Measurements from ENCODE around the gene HSD3B7.
"Not testable (repeated sequence)": the region's sequence is repeated elsewhere in the genome, so short reads cannot be mapped to it uniquely, and the experiment has no call there.

Gene HSD3B7

GRCh38 chr16:31010585-31011325 is 25.7 kb downstream of the HSD3B7 start, which contains the start of gene STX1B:
STX1B (minus strand) TSS chr16:31010638; CDS start chr16:31010396, 242 bp downstream.
- H3K27ac ChIP-seq (ENCODE audit: low read length) = no peak within 1 kb of the TSS
- peaks cover 3% of the 10 kb centered on the region for H3K4me1 ChIP-seq (ENCODE audit: control insufficient read depth, insufficient read depth, low read length)
- no peak within 1 kb of the TSS for H3K9ac ChIP-seq (ENCODE audit: low read length in 2 of 2)
- H3K27me3 ChIP-seq (ENCODE audit: control insufficient read depth in 1 of 2, insufficient read depth in 2 of 2, low read length in 2 of 2) = peaks cover 32 to 37% of the 10 kb centered on the region in 2 donors
- H3K36me3 ChIP-seq (ENCODE audit: control insufficient read depth in 2 of 2, insufficient read depth in 2 of 2, low read length in 2 of 2) = no peaks in the 10 kb centered on the region
- no peaks in the 10 kb centered on the region for H3K9me3 ChIP-seq (ENCODE audit: control insufficient read depth in 2 of 2, low read length in 2 of 2)
- no peak within 1 kb of the TSS for H3K4me3 ChIP-seq (ENCODE audit: low read length in 2 of 2)

- not testable (repeated sequence) for H3K36me3 ChIP-seq (ENCODE audit: control insufficient read depth in 2 of 2, insufficient read depth in 2 of 2, low read length in 2 of 2); H3K4me1 ChIP-seq (ENCODE audit: control insufficient read depth, insufficient read depth, low read length); H3K9ac ChIP-seq (ENCODE audit: low read length in 2 of 2); H3K27ac ChIP-seq (ENCODE audit: low read length); H3K4me3 ChIP-seq (ENCODE audit: low read length in 2 of 2); H3K9me3 ChIP-seq (ENCODE audit: control insufficient read depth in 2 of 2, low read length in 2 of 2)
- H3K27me3 ChIP-seq (ENCODE audit: control insufficient read depth in 1 of 2, insufficient read depth in 2 of 2, low read length in 2 of 2) = peaks cover 34 to 38% of the 10 kb centered on the region in 2 donors
Measured at GRCh38 chr16:31011815-31012214, 26.8 kb downstream of the HSD3B7 start.

GRCh38 chr16:31013292-31013691 is 28.3 kb downstream of the HSD3B7 start:
- H3K9ac ChIP-seq (ENCODE audit: low read length in 2 of 2); H3K27ac ChIP-seq (ENCODE audit: low read length); H3K9me3 ChIP-seq (ENCODE audit: control insufficient read depth in 2 of 2, low read length in 2 of 2); H3K4me1 ChIP-seq (ENCODE audit: control insufficient read depth, insufficient read depth, low read length); H3K4me3 ChIP-seq (ENCODE audit: low read length in 2 of 2); H3K36me3 ChIP-seq (ENCODE audit: control insufficient read depth in 2 of 2, insufficient read depth in 2 of 2, low read length in 2 of 2): not testable (repeated sequence)
- H3K27me3 ChIP-seq (ENCODE audit: control insufficient read depth in 1 of 2, insufficient read depth in 2 of 2, low read length in 2 of 2) = peaks cover 32% of the 10 kb centered on the region in 2 donors

- no peaks in the 10 kb centered on the region for H3K36me3 ChIP-seq (ENCODE audit: control insufficient read depth in 2 of 2, insufficient read depth in 2 of 2, low read length in 2 of 2)
- no peak overlapping the region for H3K27ac ChIP-seq (ENCODE audit: low read length)
- H3K9ac ChIP-seq (ENCODE audit: low read length in 2 of 2) = no peak overlapping the region
- no peaks in the 10 kb centered on the region for H3K9me3 ChIP-seq (ENCODE audit: control insufficient read depth in 2 of 2, low read length in 2 of 2)
- peaks cover 15 to 19% of the 10 kb centered on the region in 2 donors for H3K27me3 ChIP-seq (ENCODE audit: control insufficient read depth in 1 of 2, insufficient read depth in 2 of 2, low read length in 2 of 2)
- no peak overlapping the region for H3K4me3 ChIP-seq (ENCODE audit: low read length in 2 of 2)
- H3K4me1 ChIP-seq (ENCODE audit: control insufficient read depth, insufficient read depth, low read length) = peaks cover under 1% of the 10 kb centered on the region
Measured at GRCh38 chr16:31016018-31016417, 31.0 kb downstream of the HSD3B7 start.

- not testable (repeated sequence) for H3K27ac ChIP-seq (ENCODE audit: low read length); H3K9me3 ChIP-seq (ENCODE audit: control insufficient read depth in 2 of 2, low read length in 2 of 2); H3K4me1 ChIP-seq (ENCODE audit: control insufficient read depth, insufficient read depth, low read length); H3K36me3 ChIP-seq (ENCODE audit: control insufficient read depth in 2 of 2, insufficient read depth in 2 of 2, low read length in 2 of 2); H3K9ac ChIP-seq (ENCODE audit: low read length in 2 of 2); H3K27me3 ChIP-seq (ENCODE audit: control insufficient read depth in 1 of 2, insufficient read depth in 2 of 2, low read length in 2 of 2); H3K4me3 ChIP-seq (ENCODE audit: low read length in 2 of 2)
Measured at GRCh38 chr16:31017756-31018155, 32.7 kb downstream of the HSD3B7 start.

- Histone ChIP-seq H3K4me3 (ENCODE audit: low read length in 2 of 2) (no peak overlapping the region), H3K9ac (ENCODE audit: low read length in 2 of 2) (no peak overlapping the region), H3K36me3 (ENCODE audit: control insufficient read depth in 2 of 2, insufficient read depth in 2 of 2, low read length in 2 of 2) (no peaks in the 10 kb centered on the region), H3K27me3 (ENCODE audit: control insufficient read depth in 1 of 2, insufficient read depth in 2 of 2, low read length in 2 of 2) (peaks cover 0 to 7% of the 10 kb centered on the region in 2 donors), H3K9me3 (ENCODE audit: control insufficient read depth in 2 of 2, low read length in 2 of 2) (no peaks in the 10 kb centered on the region), H3K27ac (ENCODE audit: low read length) (no peak overlapping the region), H3K4me1 (ENCODE audit: control insufficient read depth, insufficient read depth, low read length) (no peaks in the 10 kb centered on the region)
Measured at GRCh38 chr16:31020536-31020935, 35.5 kb downstream of the HSD3B7 start.

GRCh38 chr16:31022544-31023251 is 37.7 kb downstream of the HSD3B7 start:
- Histone ChIP-seq H3K4me1 (ENCODE audit: control insufficient read depth, insufficient read depth, low read length) (no peaks in the 10 kb centered on the region), H3K9ac (ENCODE audit: low read length in 2 of 2) (no peak overlapping the region), H3K9me3 (ENCODE audit: control insufficient read depth in 2 of 2, low read length in 2 of 2) (no peaks in the 10 kb centered on the region), H3K27me3 (ENCODE audit: control insufficient read depth in 1 of 2, insufficient read depth in 2 of 2, low read length in 2 of 2) (no peaks in the 10 kb centered on the region), H3K27ac (ENCODE audit: low read length) (no peak overlapping the region), H3K4me3 (ENCODE audit: low read length in 2 of 2) (no peak overlapping the region), H3K36me3 (ENCODE audit: control insufficient read depth in 2 of 2, insufficient read depth in 2 of 2, low read length in 2 of 2) (no peaks in the 10 kb centered on the region)

GRCh38 chr16:31023252-31023602 is 38.2 kb downstream of the HSD3B7 start:
- Histone ChIP-seq H3K4me1 (ENCODE audit: control insufficient read depth, insufficient read depth, low read length) (no peaks in the 10 kb centered on the region), H3K36me3 (ENCODE audit: control insufficient read depth in 2 of 2, insufficient read depth in 2 of 2, low read length in 2 of 2) (no peaks in the 10 kb centered on the region), H3K4me3 (ENCODE audit: low read length in 2 of 2) (no peak overlapping the region), H3K9ac (ENCODE audit: low read length in 2 of 2) (no peak overlapping the region), H3K27me3 (ENCODE audit: control insufficient read depth in 1 of 2, insufficient read depth in 2 of 2, low read length in 2 of 2) (no peaks in the 10 kb centered on the region), H3K9me3 (ENCODE audit: control insufficient read depth in 2 of 2, low read length in 2 of 2) (no peaks in the 10 kb centered on the region), H3K27ac (ENCODE audit: low read length) (no peak overlapping the region)

- no peak overlapping the region for H3K4me3 ChIP-seq (ENCODE audit: low read length in 2 of 2)
- H3K9ac ChIP-seq (ENCODE audit: low read length in 2 of 2) = no peak overlapping the region
- no peaks in the 10 kb centered on the region for H3K27me3 ChIP-seq (ENCODE audit: control insufficient read depth in 1 of 2, insufficient read depth in 2 of 2, low read length in 2 of 2)
- no peaks in the 10 kb centered on the region for H3K9me3 ChIP-seq (ENCODE audit: control insufficient read depth in 2 of 2, low read length in 2 of 2)
- H3K36me3 ChIP-seq (ENCODE audit: control insufficient read depth in 2 of 2, insufficient read depth in 2 of 2, low read length in 2 of 2) = no peaks in the 10 kb centered on the region
- H3K27ac ChIP-seq (ENCODE audit: low read length) = no peak overlapping the region
- H3K4me1 ChIP-seq (ENCODE audit: control insufficient read depth, insufficient read depth, low read length) = no peaks in the 10 kb centered on the region
Measured at GRCh38 chr16:31023627-31024226, 38.7 kb downstream of the HSD3B7 start.

GRCh38 chr16:31025339-31025738 is 40.3 kb downstream of the HSD3B7 start:
- H3K9me3 ChIP-seq (ENCODE audit: control insufficient read depth in 2 of 2, low read length in 2 of 2) = no peaks in the 10 kb centered on the region
- H3K27ac ChIP-seq (ENCODE audit: low read length) = no peak overlapping the region
- no peak overlapping the region for H3K4me3 ChIP-seq (ENCODE audit: low read length in 2 of 2)
- H3K27me3 ChIP-seq (ENCODE audit: control insufficient read depth in 1 of 2, insufficient read depth in 2 of 2, low read length in 2 of 2) = no peaks in the 10 kb centered on the region
- no peaks in the 10 kb centered on the region for H3K36me3 ChIP-seq (ENCODE audit: control insufficient read depth in 2 of 2, insufficient read depth in 2 of 2, low read length in 2 of 2)
- no peaks in the 10 kb centered on the region for H3K4me1 ChIP-seq (ENCODE audit: control insufficient read depth, insufficient read depth, low read length)
- no peak overlapping the region for H3K9ac ChIP-seq (ENCODE audit: low read length in 2 of 2)

- no peak overlapping the region for H3K27ac ChIP-seq (ENCODE audit: low read length)
- H3K27me3 ChIP-seq (ENCODE audit: control insufficient read depth in 1 of 2, insufficient read depth in 2 of 2, low read length in 2 of 2) = no peaks in the 10 kb centered on the region
- no peak overlapping the region for H3K4me3 ChIP-seq (ENCODE audit: low read length in 2 of 2)
- H3K4me1 ChIP-seq (ENCODE audit: control insufficient read depth, insufficient read depth, low read length) = peaks cover 10% of the 10 kb centered on the region
- no peaks in the 10 kb centered on the region for H3K9me3 ChIP-seq (ENCODE audit: control insufficient read depth in 2 of 2, low read length in 2 of 2)
- no peaks in the 10 kb centered on the region for H3K36me3 ChIP-seq (ENCODE audit: control insufficient read depth in 2 of 2, insufficient read depth in 2 of 2, low read length in 2 of 2)
- no peak overlapping the region for H3K9ac ChIP-seq (ENCODE audit: low read length in 2 of 2)
Measured at GRCh38 chr16:31029272-31029671, 44.3 kb downstream of the HSD3B7 start.

Measured in stomach smooth muscle (tissue), 2 donors.